GM12872 (cell line): ENCODE measurements around the gene CLMP.

Experiments used
- TF ChIP-seq, protein P1 (sequence below): IDR thresholded peaks from 3 replicates; pipeline ENCODE4 v1.5.1; 2011; ENCODE audit warnings: low read depth, mild to moderate bottlenecking, low read length, moderate library complexity; ENCODE audit not compliant: insufficient read depth

Gene CLMP

DNA sequence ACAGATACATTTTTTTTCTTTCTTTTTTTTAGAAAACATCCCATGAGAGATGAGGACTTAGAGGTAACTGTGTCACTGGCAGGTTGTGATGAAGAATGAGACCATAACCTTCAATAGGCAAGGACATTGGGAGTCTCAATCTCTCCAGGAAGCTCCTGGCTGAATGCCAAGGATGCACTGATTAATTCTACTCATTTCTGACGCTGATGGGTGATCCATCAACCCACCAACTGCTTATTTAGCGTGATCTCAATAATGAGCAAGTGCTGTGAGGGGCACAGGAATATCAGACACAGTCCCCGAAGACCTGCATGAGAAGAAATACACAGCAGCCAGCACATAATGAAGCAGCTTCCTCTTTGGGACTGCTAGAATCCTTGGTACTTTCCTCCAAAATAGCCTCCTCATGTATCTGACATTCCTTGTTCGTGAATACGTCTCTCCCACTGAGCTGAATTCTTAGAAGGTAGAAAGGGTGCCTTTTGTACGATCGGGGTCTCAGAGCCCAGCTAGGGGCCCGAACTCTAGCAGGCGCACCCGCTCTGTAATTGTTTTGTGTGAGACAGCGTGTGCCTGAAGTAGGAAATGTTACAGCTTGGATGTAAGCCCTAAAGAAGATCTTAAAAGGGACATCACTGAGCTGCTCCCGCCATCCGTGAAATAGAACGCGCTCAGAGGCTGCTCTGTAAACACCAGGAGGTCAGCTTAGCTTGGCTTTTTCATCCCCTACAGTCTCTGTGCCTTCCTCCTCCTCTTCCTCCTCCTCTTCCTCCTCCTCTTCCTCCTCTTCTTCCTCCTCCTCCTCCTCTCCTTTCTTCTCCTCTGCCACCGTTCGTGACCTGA lies 7.2 kb downstream of the CLMP start:
- TF ChIP-seq, protein P1, sequence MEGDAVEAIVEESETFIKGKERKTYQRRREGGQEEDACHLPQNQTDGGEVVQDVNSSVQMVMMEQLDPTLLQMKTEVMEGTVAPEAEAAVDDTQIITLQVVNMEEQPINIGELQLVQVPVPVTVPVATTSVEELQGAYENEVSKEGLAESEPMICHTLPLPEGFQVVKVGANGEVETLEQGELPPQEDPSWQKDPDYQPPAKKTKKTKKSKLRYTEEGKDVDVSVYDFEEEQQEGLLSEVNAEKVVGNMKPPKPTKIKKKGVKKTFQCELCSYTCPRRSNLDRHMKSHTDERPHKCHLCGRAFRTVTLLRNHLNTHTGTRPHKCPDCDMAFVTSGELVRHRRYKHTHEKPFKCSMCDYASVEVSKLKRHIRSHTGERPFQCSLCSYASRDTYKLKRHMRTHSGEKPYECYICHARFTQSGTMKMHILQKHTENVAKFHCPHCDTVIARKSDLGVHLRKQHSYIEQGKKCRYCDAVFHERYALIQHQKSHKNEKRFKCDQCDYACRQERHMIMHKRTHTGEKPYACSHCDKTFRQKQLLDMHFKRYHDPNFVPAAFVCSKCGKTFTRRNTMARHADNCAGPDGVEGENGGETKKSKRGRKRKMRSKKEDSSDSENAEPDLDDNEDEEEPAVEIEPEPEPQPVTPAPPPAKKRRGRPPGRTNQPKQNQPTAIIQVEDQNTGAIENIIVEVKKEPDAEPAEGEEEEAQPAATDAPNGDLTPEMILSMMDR, result no peak

DNA sequence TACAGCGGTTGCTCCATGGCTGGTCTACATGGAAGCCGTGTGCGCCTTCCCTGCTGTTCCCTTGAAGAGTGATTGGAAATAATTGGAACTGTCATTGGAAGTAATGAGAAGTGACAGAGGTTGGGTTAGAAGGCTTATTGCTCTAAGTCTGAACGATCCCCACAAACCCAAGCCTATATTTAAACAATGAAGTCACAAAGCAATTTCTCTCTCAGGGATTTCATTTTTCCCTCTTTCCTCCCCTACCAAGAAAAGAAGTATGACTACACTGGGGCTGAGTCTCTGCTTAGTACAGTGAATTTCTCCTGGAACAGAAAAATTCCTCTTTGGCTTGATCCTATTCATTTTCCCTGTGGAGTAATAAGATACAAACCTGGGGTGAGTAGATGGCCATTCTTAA lies 7.8 kb downstream of the CLMP start:
- TF ChIP-seq, protein P1, result no peak

DNA sequence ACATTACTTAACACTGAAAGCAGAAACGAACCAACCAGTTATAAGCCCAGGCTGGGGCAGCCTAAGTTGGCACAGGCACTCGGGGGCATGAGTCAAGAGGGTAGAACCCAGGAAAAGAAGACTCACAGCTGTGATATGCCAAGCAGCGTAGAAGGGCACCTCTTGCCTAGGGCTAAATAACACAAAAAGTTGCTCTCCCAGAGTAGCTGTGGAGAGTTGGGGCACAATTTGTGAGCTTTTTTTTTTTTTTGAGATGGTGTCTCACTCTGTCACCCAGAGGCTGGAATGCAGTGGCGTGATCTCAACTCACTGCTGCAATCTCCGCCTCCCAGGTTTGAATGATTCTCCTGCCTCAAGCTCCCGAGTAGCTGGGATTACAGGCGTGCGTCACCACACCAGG lies 8.8 kb downstream of the CLMP start:
- TF ChIP-seq, protein P1, result no peak

DNA sequence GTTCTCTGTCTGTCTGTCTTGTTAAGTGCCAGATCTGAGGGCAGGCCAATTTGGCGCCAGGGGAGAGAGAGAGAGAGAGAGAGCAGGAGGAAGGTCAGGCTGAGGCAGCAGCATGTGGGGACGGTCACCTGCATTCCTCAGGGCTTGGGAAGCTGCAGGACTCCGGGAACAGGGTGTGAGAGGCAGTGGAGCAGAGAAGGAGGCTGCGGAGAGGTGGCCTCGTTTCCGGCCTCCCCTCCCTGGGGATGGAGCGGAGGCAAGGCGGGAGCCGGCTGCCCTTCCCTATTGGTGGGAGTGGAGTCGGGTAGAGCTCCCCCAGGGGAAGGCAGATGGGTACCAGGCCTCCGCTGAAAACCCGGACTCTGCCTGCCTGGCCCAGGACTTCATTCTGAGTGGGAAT lies 9.7 kb downstream of the CLMP start:
- TF ChIP-seq, protein P1, result no peak

DNA sequence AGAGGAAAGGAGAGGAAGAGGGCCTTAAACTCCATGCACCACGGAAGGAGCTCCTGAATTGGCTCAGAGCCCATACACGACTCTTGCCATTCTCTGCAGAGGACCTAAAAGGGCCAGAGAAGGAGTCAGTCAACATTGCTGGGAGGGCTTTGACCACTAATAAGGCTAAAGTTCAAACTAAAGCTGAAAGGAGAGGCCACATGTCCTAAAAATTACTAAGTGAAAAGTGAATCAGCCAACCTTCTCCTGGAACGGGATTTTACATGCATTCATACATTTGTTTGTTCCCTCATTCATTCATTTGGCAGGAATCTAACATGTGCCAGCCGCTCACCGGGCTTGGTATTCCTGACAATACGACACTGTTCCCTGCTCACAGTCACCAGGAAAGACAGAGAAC lies 10.5 kb downstream of the CLMP start:
- TF ChIP-seq, protein P1, result no peak

DNA sequence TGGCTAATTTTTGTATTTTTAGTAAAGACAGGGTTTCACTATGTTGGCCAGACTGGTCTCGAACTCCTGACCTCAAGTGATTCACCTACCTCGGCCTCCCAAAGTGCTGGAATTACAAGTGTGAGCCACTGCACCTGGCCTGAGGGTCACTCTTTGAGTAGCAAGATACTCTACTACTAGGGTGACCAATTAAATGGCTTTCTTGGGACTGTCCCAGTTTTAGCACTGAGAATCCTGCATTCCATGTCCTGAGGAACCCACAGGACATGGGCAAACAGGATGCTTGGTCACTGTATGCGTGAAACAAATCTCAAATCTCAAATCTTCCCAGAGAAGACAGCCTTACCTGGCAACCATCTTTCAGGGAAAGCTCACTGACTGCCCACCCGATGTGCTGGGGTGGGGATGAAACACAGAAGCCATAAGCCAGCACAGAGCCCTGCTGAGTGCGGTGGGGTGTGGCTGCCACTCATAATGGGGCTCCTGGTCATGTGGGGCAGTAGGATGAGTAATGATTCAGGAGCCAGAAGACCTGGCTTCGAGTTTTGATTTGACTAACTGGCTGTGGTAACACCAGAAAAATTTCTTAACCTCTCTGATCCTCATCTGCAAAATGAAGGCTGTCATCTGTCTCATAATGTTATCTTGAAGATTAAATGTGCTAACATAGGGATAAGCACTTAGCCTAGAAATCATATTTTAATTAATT lies 11.5 kb downstream of the CLMP start:
- TF ChIP-seq, protein P1, result no peak

DNA sequence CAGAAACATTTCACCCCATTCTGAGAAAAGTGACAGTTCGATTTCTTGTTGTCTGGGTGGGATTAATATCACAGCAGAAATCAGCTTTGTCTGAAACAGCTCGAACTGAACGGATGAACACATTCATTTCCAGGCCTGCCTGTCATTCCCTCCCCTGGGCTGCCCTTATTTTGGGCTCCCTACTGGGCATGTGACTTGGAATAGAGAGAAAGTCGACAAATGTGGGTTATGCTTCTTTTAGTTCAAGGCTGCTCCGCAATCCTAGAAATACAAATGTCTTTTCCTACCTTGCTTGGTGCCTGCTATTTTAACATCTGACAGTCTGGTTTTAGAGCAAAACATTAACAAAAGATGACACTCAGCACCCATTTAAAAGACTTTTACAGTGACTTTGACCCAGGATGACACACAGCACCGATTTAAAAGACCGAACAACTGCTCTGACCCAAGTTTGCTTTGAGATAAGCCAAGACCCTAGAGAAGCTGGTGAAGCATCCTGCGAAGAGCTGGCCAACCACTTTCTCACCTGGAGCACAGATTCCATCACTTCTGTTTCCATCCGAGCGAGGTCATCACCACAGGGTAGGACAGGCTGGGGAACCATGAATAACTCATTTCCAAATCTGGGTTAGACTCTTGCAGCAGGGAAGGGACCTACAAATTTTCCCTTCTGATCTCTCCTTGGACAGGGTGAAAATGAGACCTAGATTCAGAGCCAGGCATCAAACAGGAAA lies 13.1 kb downstream of the CLMP start:
- TF ChIP-seq, protein P1, result no peak
